GM12878 (cell line): ENCODE data around the gene CYB5B. TPM values are rescaled to one million over a fixed set of nuclear protein-coding genes. Genes with fewer than 3 reads are reported as not detected.

Experiments used
- ATAC-seq: fragments of 200-7000 bp; cut with Tn5 transposase; 3 replicates; pipeline ENCODE4 v1.9.1; 2020; ENCODE audit warnings: mild to moderate bottlenecking, moderate library complexity
- BruUV-seq: library from RNA; stranded (reverse); fragments of 400-500 nt; replicated peaks from 2 replicates; lab custom pipeline; 2021; lab: Mats Ljungman, UMichigan
- CTCF ChIA-PET: fragments of 300-600 bp; sonication (Branson Sonifier 250); formaldehyde crosslinking; extraction: SDS; loops from one replicate; lab custom pipeline; 2021; ENCODE audit warnings: inconsistent platforms; lab: Yijun Ruan, JAX
- POLR2A ChIA-PET: fragments of 350-600 bp; formaldehyde crosslinking; extraction: SDS; loops from one replicate; lab custom pipeline; 2021; ENCODE audit warnings: inconsistent platforms; lab: Charles Lee
- RAD21 ChIA-PET: fragments of 300-600 bp; sonication (Branson Sonifier 250); formaldehyde crosslinking; loops from one replicate; lab custom pipeline; 2023; ENCODE audit warnings: antibody characterized with exemption; ENCODE audit not compliant: unreplicated experiment; lab: Charles Lee
- SMC1A ChIA-PET: fragments of 300-600 bp; sonication (Branson Sonifier 250); formaldehyde crosslinking; loops from one replicate; lab custom pipeline; 2023; ENCODE audit not compliant: unreplicated experiment, uncharacterized antibody; lab: Charles Lee
- DNase-seq: peaks from one replicate; pipeline ENCODE4 v3.0.0-alpha.2; 2011; ENCODE audit warnings: low read depth, low spot score
- FAIRE-seq: peaks from 3 replicates; lab custom pipeline; 2011; peaks lifted over from hg19 to GRCh38; lab: Jason Lieb, UNC
- H2AFZ ChIP-seq: 2 replicates; pipeline ENCODE4 v1.6.0; 2011; ENCODE audit warnings: low read depth, low read length, control low read depth; ENCODE audit not compliant: control insufficient read depth
- H3K27ac ChIP-seq: 2 replicates; pipeline ENCODE4 v1.5.1; 2011; ENCODE audit warnings: control low read depth; ENCODE audit not compliant: control insufficient read depth, insufficient read depth
- H3K27me3 ChIP-seq, 2 experiments: replicated peaks in 1 of 2; 2 replicates each; pipeline versions ENCODE4 v1.6.0 to v1.6.1; 2011; ENCODE audit warnings: low read length in 1 of 2; ENCODE audit not compliant: control insufficient read depth in 2 of 2, insufficient read depth in 2 of 2
- H3K36me3 ChIP-seq, 2 experiments: 2 replicates each; pipeline ENCODE4 v1.5.1; 2011; ENCODE audit warnings: low read length in 1 of 2; ENCODE audit not compliant: control insufficient read depth in 2 of 2, insufficient read depth in 2 of 2
- H3K4me1 ChIP-seq: 2 replicates; pipeline ENCODE4 v1.6.1; 2011; ENCODE audit warnings: mild to moderate bottlenecking, low read length, moderate library complexity, mixed read lengths; ENCODE audit not compliant: control insufficient read depth, insufficient read depth
- H3K4me2 ChIP-seq: 2 replicates; pipeline ENCODE4 v1.6.0; 2011; ENCODE audit warnings: control low read depth; ENCODE audit not compliant: control insufficient read depth, insufficient read depth
- H3K4me3 ChIP-seq: fragments of 200-600 bp; sonication (generic); 2 replicates; pipeline ENCODE4 v1.5.1; 2016
- H3K79me2 ChIP-seq: 2 replicates; pipeline ENCODE4 v1.6.0; 2011; ENCODE audit warnings: low read length; ENCODE audit not compliant: control insufficient read depth, insufficient read depth
- H3K9ac ChIP-seq: 2 replicates; pipeline ENCODE4 v1.8.0; 2011; ENCODE audit warnings: low read length, control low read depth, mixed read lengths; ENCODE audit not compliant: control insufficient read depth, insufficient read depth
- H3K9me3 ChIP-seq: replicated peaks from 3 replicates; pipeline ENCODE4 v1.5.1; 2011; ENCODE audit warnings: mild to moderate bottlenecking, low read length; ENCODE audit not compliant: control insufficient read depth, insufficient read depth
- H4K20me1 ChIP-seq: 2 replicates; pipeline ENCODE4 v1.6.0; 2011; ENCODE audit not compliant: control insufficient read depth, insufficient read depth
- ATF7 ChIP-seq: fragments of 450-650 bp; IDR thresholded peaks from 2 replicates; pipeline ENCODE4 v1.6.1; 2016; ENCODE audit warnings: low read depth, mild to moderate bottlenecking
- FOS ChIP-seq: IDR thresholded peaks from 3 replicates; pipeline ENCODE4 v1.6.1; 2011; ENCODE audit warnings: borderline replicate concordance; ENCODE audit not compliant: insufficient read length; ENCODE audit errors: extremely low read depth
- NRF1 ChIP-seq: conservative IDR thresholded peaks from 2 replicates; pipeline ENCODE4 v1.6.1; 2011; ENCODE audit warnings: mild to moderate bottlenecking, low read depth, low read length, improper control_type of control experiment
- REST ChIP-seq: IDR thresholded peaks from 2 replicates; pipeline ENCODE4 v1.6.1; 2012; ENCODE audit warnings: mild to moderate bottlenecking, low read depth, low read length
- SRF ChIP-seq, 2 experiments: IDR thresholded peaks; 2 replicates each; pipeline ENCODE4 v1.6.1; 2011; ENCODE audit warnings: low read depth in 2 of 2, low read length in 2 of 2, mild to moderate bottlenecking in 1 of 2, moderate library complexity in 1 of 2
- SUZ12 ChIP-seq: fragments of 200-600 bp; sonication (generic); IDR thresholded peaks from one replicate; pipeline ENCODE4 v1.6.1; 2018; ENCODE audit warnings: antibody characterized with exemption, mild to moderate bottlenecking; ENCODE audit not compliant: unreplicated experiment
- ZBED1 ChIP-seq: IDR thresholded peaks from 2 replicates; pipeline ENCODE4 v1.6.1; 2016; ENCODE audit warnings: borderline replicate concordance
- WGBS: methylation state at CpG from one replicate; pipeline ENCODE4 v1.1.6; 2016; ENCODE audit warnings: low lambda C conversion rate; ENCODE audit not compliant: insufficient replicate concordance, insufficient coverage; ENCODE audit errors: missing lambda C conversion rate; 5-methylcytosine and 5-hydroxymethylcytosine counted together
- in situ Hi-C: fragments of 300-500 bp; cut with MboI; formaldehyde crosslinking; loops from 9 replicates; pipeline ENCODE4 v1.14.3; 2018; ENCODE audit warnings: mixed read lengths
- intact Hi-C: fragments of 100-400 bp; cut with micrococcal nuclease; formaldehyde crosslinking; loops from one replicate; pipeline ENCODE4 v1.14.2; 2022; ENCODE audit not compliant: unreplicated experiment
- polyA plus RNA-seq, 11 experiments: library from polyadenylated mRNA; depleted of rRNA in 4 of 11; unstranded in 6 of 11; stranded (reverse) in 5 of 11; fragments of >200 nt; fragmentation: Nextera tagmentation in 4 of 11; fragmentation: Illumina TruSeq in 1 of 11; extraction: Ambion mirVana in 4 of 11; extraction: Trizol in 1 of 11; gene quantifications; 1 replicate in 1 of 11; 2 replicates in 10 of 11; pipeline versions ENCODE4 v1.2.1 to v1.2.3, GENCODE V29; 2011 to 2016; ENCODE audit warnings: inconsistent platforms in 2 of 11, missing spikeins in 2 of 11, low read depth in 1 of 11
- total RNA-seq, 4 experiments: library from RNA; depleted of rRNA in 3 of 4; stranded (reverse); fragments of >200 nt in 3 of 4; fragmentation: Illumina TruSeq in 1 of 4; extraction: Trizol in 1 of 4; gene quantifications; 2 replicates each; pipeline versions ENCODE4 v1.2.1 to v1.2.3, GENCODE V29; 2013 to 2021
- TF ChIP-seq, protein P1 (sequence below): IDR thresholded peaks from 2 replicates; pipeline ENCODE4 v1.6.1; 2011; ENCODE audit warnings: low read depth, mild to moderate bottlenecking, low read length, moderate library complexity, borderline replicate concordance; ENCODE audit errors: extremely low read depth

CYB5B gene
- total and polyA plus RNA-seq, 10 of the 15 experiments (the other 5 are each of a cell fraction or from before 2014, with no cell fraction given) = 145 to 305 (median 179) TPM

DNA sequence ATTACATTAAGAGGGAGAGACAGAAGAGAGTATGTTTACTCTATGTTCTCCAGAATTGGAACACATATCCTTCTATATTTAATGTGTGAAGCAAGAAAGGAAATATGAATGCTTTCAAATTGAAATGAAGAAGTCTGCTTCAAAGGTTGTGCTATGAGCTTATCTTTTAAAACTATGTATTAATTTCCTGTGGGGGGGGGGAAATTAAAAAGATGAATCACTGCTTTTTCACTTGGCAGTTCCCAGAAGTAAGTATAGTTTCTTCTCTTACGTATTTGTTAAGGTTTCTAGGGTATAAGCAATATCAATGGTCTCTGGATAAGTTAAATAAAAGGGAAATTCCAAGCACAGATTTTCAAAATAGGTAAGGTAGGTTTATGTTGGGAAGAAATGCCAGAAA lies 45.7 kb upstream of the CYB5B start (continued):
- TF ChIP-seq SUZ12 (no peak), ATF7 (no peak), SRF (IDR thresholded peaks at IDR 0.05; ENCODE audit: low read depth in 2 of 2, low read length in 2 of 2) (no peak), NRF1 (no peak)

- in situ Hi-C loops = no loop called here
- WGBS = 8% methylated on average over 2 of the region's 2 CpGs
- H3K79me2 ChIP-seq = peaks cover 36% of the 10 kb centered on the region
These were observed 43.2 kb upstream of the CYB5B start for GRCh38 chr16:69381231-69381630.

More at GRCh38 chr16:69381231-69381630, 43.2 kb upstream of the CYB5B start:
- Histone ChIP-seq H4K20me1 (no peaks in the 10 kb centered on the region), H3K4me3 (no peak overlapping the region), H3K27me3 (no peaks in the 10 kb centered on the region), H3K36me3 (peaks cover 2 to 20% of the 10 kb centered on the region in 2 experiments; a peak in 2 of 4 replicates), H3K4me2 (no peak overlapping the region), H3K9ac (no peak overlapping the region), H3K9me3 (no peaks in the 10 kb centered on the region)
- FAIRE-seq (no peak), DNase-seq (no peak), ATAC-seq (no peak)
- ChIA-PET POLR2A (interaction anchor here (0.6 to 1.0 kb wide), 4 partner anchors 40 to 1288 kb away, joined by 3 to 6 read pairs (median 4); no protein-coding TSS in a partner anchor), RAD21 (no interaction called here), CTCF (interaction anchor here (0.6 to 3.0 kb wide), 7 partner anchors 14 to 390 kb away, joined by 3 to 20 read pairs (median 4); partner anchors contain the start of gene NOB1)
- intact Hi-C loops = no loop called here
- no TSS peak for BruUV-seq
- TF ChIP-seq FOS (no peak), ATF7 (no peak), REST (no peak), ZBED1 (no peak)
- TF ChIP-seq, protein P1, sequence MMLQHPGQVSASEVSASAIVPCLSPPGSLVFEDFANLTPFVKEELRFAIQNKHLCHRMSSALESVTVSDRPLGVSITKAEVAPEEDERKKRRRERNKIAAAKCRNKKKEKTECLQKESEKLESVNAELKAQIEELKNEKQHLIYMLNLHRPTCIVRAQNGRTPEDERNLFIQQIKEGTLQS = no peak
- TF ChIP-seq, all 136 proteins: peak for 0
- SMC1A ChIA-PET = interaction anchor here (1.0 to 1.1 kb wide), 3 partner anchors 15 to 373 kb away, joined by 3 to 6 read pairs (median 4); partner anchors contain the start of gene NOB1
- no peak overlapping the region for H3K27ac ChIP-seq
- peaks cover 9% of the 10 kb centered on the region for H3K4me1 ChIP-seq
- no peak overlapping the region for H2AFZ ChIP-seq
